PFSK-1 (cell line): ENCODE results near the gene RPUSD1. TPM values are rescaled to one million over a fixed set of nuclear protein-coding genes. Genes with fewer than 3 reads are reported as not detected.

ENCODE experiments used
- FOXP2 ChIP-seq: optimal IDR thresholded peaks from 2 replicates; pipeline ENCODE3; 2011; ENCODE audit warnings: borderline replicate concordance, control low read depth, inconsistent platforms; ENCODE audit not compliant: insufficient read depth; ENCODE audit errors: extremely low read length, extremely low read depth
- POLR2AphosphoS5 ChIP-seq: IDR thresholded peaks from 2 replicates; pipeline ENCODE4 v1.6.1; 2012; ENCODE audit warnings: low read depth, mild to moderate bottlenecking, control low read depth, low read length, moderate library complexity
- REST ChIP-seq, 2 experiments: IDR thresholded peaks; 2 replicates each; pipeline versions ENCODE4 v1.6.1 to v1.8.0; 2011 to 2012; ENCODE audit warnings: low read depth in 2 of 2, low read length in 2 of 2, control low read depth in 1 of 2, inconsistent platforms in 1 of 2, mild to moderate bottlenecking in 1 of 2, moderate library complexity in 1 of 2; ENCODE audit not compliant: insufficient read depth in 1 of 2
- SIN3A ChIP-seq: IDR thresholded peaks from 2 replicates; pipeline ENCODE4 v1.6.1; 2012; ENCODE audit warnings: mild to moderate bottlenecking, low read length, moderate library complexity, borderline replicate concordance; ENCODE audit not compliant: insufficient read depth
- TAF1 ChIP-seq: IDR thresholded peaks from 2 replicates; pipeline ENCODE4 v1.6.1; 2012; ENCODE audit warnings: low read length, control low read depth, borderline replicate concordance; ENCODE audit not compliant: insufficient read depth
- polyA plus RNA-seq: library from polyadenylated mRNA; unstranded; fragments of >200 nt; gene quantifications from one replicate; pipeline ENCODE4 v1.2.1, GENCODE V29; 2012; ENCODE audit warnings: low read depth, missing spikeins; ENCODE audit not compliant: insufficient read length

Gene RPUSD1
- polyA plus RNA-seq, result 66.7 TPM

- TF ChIP-seq SIN3A (no peak), FOXP2 (no peak), POLR2AphosphoS5 (no peak), REST (IDR thresholded peaks at IDR 0.05; ENCODE audit: insufficient read depth in 1 of 2, low read depth in 2 of 2, low read length in 2 of 2) (no peak), TAF1 (no peak)
These were observed at the start of gene RPUSD1 for GRCh38 chr16:787978-788398. Gene RPUSD1 (minus strand): TSS chr16:788381. CDS start chr16:787737, 644 bp downstream.

GRCh38 chr16:836221-836620 lies 48.0 kb upstream of the RPUSD1 start:
- TF ChIP-seq REST (IDR thresholded peaks at IDR 0.05; ENCODE audit: insufficient read depth in 1 of 2, low read depth in 2 of 2, low read length in 2 of 2) (no peak), TAF1 (no peak), SIN3A (no peak), POLR2AphosphoS5 (no peak), FOXP2 (no peak)

- TF ChIP-seq FOXP2 (no peak), SIN3A (no peak), REST (IDR thresholded peaks at IDR 0.05; ENCODE audit: insufficient read depth in 1 of 2, low read depth in 2 of 2, low read length in 2 of 2) (no peak), TAF1 (no peak), POLR2AphosphoS5 (no peak)
These were observed 47.2 kb upstream of the RPUSD1 start for GRCh38 chr16:835373-835772.

GRCh38 chr16:833411-833810 lies 45.2 kb upstream of the RPUSD1 start:
- TF ChIP-seq POLR2AphosphoS5 (no peak), SIN3A (no peak), FOXP2 (no peak), TAF1 (no peak), REST (IDR thresholded peaks at IDR 0.05; ENCODE audit: insufficient read depth in 1 of 2, low read depth in 2 of 2, low read length in 2 of 2) (no peak)
